Liver (tissue), 3 donors: Measurements from ENCODE around the gene RAB2B.

ENCODE experiments used
- EGR1 ChIP-seq, 2 donors: IDR thresholded peaks; 2 replicates each; pipeline ENCODE4 v1.6.1; 2016 to 2018; ENCODE audit warnings: antibody characterized with exemption in 2 of 2, low read depth in 2 of 2
- GABPA ChIP-seq, 2 donors: IDR thresholded peaks in 1 of 2; conservative IDR thresholded peaks in 1 of 2; 2 replicates each; pipeline ENCODE4 v1.6.1; 2016; ENCODE audit warnings: antibody characterized with exemption in 2 of 2, mild to moderate bottlenecking in 1 of 2, moderate library complexity in 1 of 2
- HNF4A ChIP-seq, 2 donors: conservative IDR thresholded peaks; 2 replicates each; pipeline ENCODE4 v1.6.1; 2016; ENCODE audit warnings: antibody characterized with exemption in 2 of 2, mild to moderate bottlenecking in 2 of 2
- HNF4G ChIP-seq: IDR thresholded peaks from 2 replicates; pipeline ENCODE4 v1.6.1; 2016; ENCODE audit warnings: antibody characterized with exemption
- JUND ChIP-seq, 2 donors: IDR thresholded peaks; 2 replicates each; pipeline ENCODE4 v1.6.1; 2016; ENCODE audit warnings: antibody characterized with exemption in 2 of 2
- RAD21 ChIP-seq, 2 donors: IDR thresholded peaks; 2 replicates each; pipeline ENCODE4 v1.6.1; 2016; ENCODE audit warnings: antibody characterized with exemption in 2 of 2, mild to moderate bottlenecking in 2 of 2
- SP1 ChIP-seq: IDR thresholded peaks from 2 replicates; pipeline ENCODE4 v1.6.1; 2018; ENCODE audit warnings: antibody characterized with exemption, mild to moderate bottlenecking
- TAF1 ChIP-seq: conservative IDR thresholded peaks from 2 replicates; pipeline ENCODE4 v1.6.1; 2016; ENCODE audit warnings: antibody characterized with exemption, mild to moderate bottlenecking
- YY1 ChIP-seq: IDR thresholded peaks from 2 replicates; pipeline ENCODE4 v1.6.1; 2016; ENCODE audit warnings: antibody characterized with exemption, mild to moderate bottlenecking
- TF ChIP-seq, protein P1 (sequence below): IDR thresholded peaks from 2 replicates; pipeline ENCODE4 v1.6.1; 2016; ENCODE audit warnings: antibody characterized with exemption
- TF ChIP-seq, protein P2 (sequence below): fragments of 150-350 bp; IDR thresholded peaks from 2 replicates; pipeline ENCODE4 v1.5.1; 2017; ENCODE audit warnings: improper control_type of control experiment, low read depth, low read length; ENCODE audit not compliant: missing input control
- TF ChIP-seq, protein P3 (sequence below): IDR thresholded peaks from 2 replicates; pipeline ENCODE4 v1.6.1; 2016; ENCODE audit warnings: antibody characterized with exemption
- TF ChIP-seq, protein P4 (sequence below): IDR thresholded peaks from 2 replicates; pipeline ENCODE4 v1.6.1; 2016; ENCODE audit warnings: antibody characterized with exemption
- TF ChIP-seq, protein P5 (sequence below): IDR thresholded peaks from 2 replicates; pipeline ENCODE4 v1.6.1; 2016; ENCODE audit warnings: antibody characterized with exemption, mild to moderate bottlenecking
- donor health status: healthy.
- donor health status: healthy.

DNA sequence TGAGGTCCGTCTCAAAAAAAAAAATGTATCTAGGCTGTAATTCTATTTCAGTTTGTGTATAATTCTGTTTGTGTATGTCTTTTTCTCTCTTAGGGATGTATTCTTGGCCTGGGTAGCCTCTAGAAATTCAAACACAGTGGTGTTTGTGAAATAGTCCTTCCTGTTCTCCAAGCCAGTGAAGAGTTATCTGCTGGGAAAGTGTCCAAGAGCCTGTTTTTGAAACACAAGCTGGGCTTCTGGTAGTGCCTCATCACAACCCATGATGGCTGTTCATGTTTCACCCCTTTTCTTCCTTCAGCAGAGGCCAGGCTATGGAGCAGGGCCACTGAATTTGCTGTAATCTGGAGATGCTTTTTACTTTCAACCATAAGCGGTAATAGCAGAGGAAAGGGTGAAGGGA lies 19.7 kb upstream of the RAB2B start:
- no peak for TF ChIP-seq TAF1
- TF ChIP-seq, protein P1, sequence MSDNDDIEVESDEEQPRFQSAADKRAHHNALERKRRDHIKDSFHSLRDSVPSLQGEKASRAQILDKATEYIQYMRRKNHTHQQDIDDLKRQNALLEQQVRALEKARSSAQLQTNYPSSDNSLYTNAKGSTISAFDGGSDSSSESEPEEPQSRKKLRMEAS = no peak
- TF ChIP-seq, protein P2, sequence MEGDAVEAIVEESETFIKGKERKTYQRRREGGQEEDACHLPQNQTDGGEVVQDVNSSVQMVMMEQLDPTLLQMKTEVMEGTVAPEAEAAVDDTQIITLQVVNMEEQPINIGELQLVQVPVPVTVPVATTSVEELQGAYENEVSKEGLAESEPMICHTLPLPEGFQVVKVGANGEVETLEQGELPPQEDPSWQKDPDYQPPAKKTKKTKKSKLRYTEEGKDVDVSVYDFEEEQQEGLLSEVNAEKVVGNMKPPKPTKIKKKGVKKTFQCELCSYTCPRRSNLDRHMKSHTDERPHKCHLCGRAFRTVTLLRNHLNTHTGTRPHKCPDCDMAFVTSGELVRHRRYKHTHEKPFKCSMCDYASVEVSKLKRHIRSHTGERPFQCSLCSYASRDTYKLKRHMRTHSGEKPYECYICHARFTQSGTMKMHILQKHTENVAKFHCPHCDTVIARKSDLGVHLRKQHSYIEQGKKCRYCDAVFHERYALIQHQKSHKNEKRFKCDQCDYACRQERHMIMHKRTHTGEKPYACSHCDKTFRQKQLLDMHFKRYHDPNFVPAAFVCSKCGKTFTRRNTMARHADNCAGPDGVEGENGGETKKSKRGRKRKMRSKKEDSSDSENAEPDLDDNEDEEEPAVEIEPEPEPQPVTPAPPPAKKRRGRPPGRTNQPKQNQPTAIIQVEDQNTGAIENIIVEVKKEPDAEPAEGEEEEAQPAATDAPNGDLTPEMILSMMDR = no peak
- TF ChIP-seq GABPA (IDR thresholded peaks at IDR 0.05 in 1 of 2, conservative IDR thresholded peaks at IDR 0.05 in 1 of 2) = no peak
- TF ChIP-seq, protein P3, sequence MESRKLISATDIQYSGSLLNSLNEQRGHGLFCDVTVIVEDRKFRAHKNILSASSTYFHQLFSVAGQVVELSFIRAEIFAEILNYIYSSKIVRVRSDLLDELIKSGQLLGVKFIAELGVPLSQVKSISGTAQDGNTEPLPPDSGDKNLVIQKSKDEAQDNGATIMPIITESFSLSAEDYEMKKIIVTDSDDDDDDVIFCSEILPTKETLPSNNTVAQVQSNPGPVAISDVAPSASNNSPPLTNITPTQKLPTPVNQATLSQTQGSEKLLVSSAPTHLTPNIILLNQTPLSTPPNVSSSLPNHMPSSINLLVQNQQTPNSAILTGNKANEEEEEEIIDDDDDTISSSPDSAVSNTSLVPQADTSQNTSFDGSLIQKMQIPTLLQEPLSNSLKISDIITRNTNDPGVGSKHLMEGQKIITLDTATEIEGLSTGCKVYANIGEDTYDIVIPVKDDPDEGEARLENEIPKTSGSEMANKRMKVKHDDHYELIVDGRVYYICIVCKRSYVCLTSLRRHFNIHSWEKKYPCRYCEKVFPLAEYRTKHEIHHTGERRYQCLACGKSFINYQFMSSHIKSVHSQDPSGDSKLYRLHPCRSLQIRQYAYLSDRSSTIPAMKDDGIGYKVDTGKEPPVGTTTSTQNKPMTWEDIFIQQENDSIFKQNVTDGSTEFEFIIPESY = no peak
- TF ChIP-seq EGR1 (IDR thresholded peaks at IDR 0.05; ENCODE audit: low read depth in 2 of 2) = no peak
- TF ChIP-seq, protein P4, sequence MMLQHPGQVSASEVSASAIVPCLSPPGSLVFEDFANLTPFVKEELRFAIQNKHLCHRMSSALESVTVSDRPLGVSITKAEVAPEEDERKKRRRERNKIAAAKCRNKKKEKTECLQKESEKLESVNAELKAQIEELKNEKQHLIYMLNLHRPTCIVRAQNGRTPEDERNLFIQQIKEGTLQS = no peak
- TF ChIP-seq, protein P5, sequence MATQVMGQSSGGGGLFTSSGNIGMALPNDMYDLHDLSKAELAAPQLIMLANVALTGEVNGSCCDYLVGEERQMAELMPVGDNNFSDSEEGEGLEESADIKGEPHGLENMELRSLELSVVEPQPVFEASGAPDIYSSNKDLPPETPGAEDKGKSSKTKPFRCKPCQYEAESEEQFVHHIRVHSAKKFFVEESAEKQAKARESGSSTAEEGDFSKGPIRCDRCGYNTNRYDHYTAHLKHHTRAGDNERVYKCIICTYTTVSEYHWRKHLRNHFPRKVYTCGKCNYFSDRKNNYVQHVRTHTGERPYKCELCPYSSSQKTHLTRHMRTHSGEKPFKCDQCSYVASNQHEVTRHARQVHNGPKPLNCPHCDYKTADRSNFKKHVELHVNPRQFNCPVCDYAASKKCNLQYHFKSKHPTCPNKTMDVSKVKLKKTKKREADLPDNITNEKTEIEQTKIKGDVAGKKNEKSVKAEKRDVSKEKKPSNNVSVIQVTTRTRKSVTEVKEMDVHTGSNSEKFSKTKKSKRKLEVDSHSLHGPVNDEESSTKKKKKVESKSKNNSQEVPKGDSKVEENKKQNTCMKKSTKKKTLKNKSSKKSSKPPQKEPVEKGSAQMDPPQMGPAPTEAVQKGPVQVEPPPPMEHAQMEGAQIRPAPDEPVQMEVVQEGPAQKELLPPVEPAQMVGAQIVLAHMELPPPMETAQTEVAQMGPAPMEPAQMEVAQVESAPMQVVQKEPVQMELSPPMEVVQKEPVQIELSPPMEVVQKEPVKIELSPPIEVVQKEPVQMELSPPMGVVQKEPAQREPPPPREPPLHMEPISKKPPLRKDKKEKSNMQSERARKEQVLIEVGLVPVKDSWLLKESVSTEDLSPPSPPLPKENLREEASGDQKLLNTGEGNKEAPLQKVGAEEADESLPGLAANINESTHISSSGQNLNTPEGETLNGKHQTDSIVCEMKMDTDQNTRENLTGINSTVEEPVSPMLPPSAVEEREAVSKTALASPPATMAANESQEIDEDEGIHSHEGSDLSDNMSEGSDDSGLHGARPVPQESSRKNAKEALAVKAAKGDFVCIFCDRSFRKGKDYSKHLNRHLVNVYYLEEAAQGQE = no peak
- TF ChIP-seq RAD21 (IDR thresholded peaks at IDR 0.05) = no peak
- no peak for TF ChIP-seq YY1
- TF ChIP-seq HNF4A (conservative IDR thresholded peaks at IDR 0.05) = no peak
- TF ChIP-seq SP1 = no peak
- no peak for TF ChIP-seq JUND (IDR thresholded peaks at IDR 0.05)
- TF ChIP-seq HNF4G = no peak
